H9 (cell line): Measurements from ENCODE around the gene KLHL7. TPM values are rescaled to one million over a fixed set of nuclear protein-coding genes. Genes with fewer than 3 reads are reported as not detected.

ENCODE experiments used
- DNase-seq: peaks from one replicate; pipeline ENCODE4 v3.0.0-alpha.2; 2017
- H2AFZ ChIP-seq: one replicate; pipeline ENCODE4 v1.6.1; 2013; ENCODE audit warnings: mild to moderate bottlenecking, low read length, control low read depth, moderate library complexity
- H2AK5ac ChIP-seq: 2 replicates; pipeline ENCODE4 v1.6.1; 2013; ENCODE audit warnings: low read length, control low read depth, mixed read lengths; ENCODE audit not compliant: insufficient read length
- H2BK120ac ChIP-seq: one replicate; pipeline ENCODE4 v1.6.1; 2013; ENCODE audit warnings: low read depth, mild to moderate bottlenecking, low read length, control low read depth, inconsistent platforms; ENCODE audit not compliant: poor library complexity, severe bottlenecking
- H2BK12ac ChIP-seq: 2 replicates; pipeline ENCODE4 v1.6.1; 2013; ENCODE audit warnings: low read length, control low read depth, mixed read lengths, low read depth; ENCODE audit not compliant: insufficient read length
- H2BK15ac ChIP-seq: 2 replicates; pipeline ENCODE4 v1.6.1; 2013; ENCODE audit warnings: low read depth, low read length, control low read depth
- H2BK20ac ChIP-seq: one replicate; pipeline ENCODE4 v1.6.1; 2013; ENCODE audit warnings: low read depth, mild to moderate bottlenecking, low read length, control low read depth, inconsistent platforms; ENCODE audit not compliant: poor library complexity, severe bottlenecking
- H2BK5ac ChIP-seq: 2 replicates; pipeline ENCODE4 v1.6.1; 2013; ENCODE audit warnings: low read length, control low read depth, mixed read lengths; ENCODE audit not compliant: insufficient read length
- H3K14ac ChIP-seq: 2 replicates; pipeline ENCODE4 v1.6.1; 2013; ENCODE audit warnings: low read length, control low read depth; ENCODE audit not compliant: insufficient read depth
- H3K18ac ChIP-seq: 2 replicates; pipeline ENCODE4 v1.6.1; 2013; ENCODE audit warnings: low read depth, mild to moderate bottlenecking, mixed read lengths, low read length, control low read depth; ENCODE audit not compliant: insufficient read length
- H3K23ac ChIP-seq: 2 replicates; pipeline ENCODE4 v1.6.1; 2013; ENCODE audit warnings: low read length, control low read depth, mixed read lengths, low read depth; ENCODE audit not compliant: insufficient read length
- H3K23me2 ChIP-seq: 2 replicates; pipeline ENCODE4 v1.6.1; 2013; ENCODE audit warnings: low read depth, mild to moderate bottlenecking, mixed read lengths, low read length, control low read depth; ENCODE audit not compliant: insufficient read length, poor library complexity, severe bottlenecking
- H3K27ac ChIP-seq: 2 replicates; pipeline ENCODE4 v1.5.1; 2013; ENCODE audit warnings: low read length, control low read depth, mixed read lengths, low read depth; ENCODE audit not compliant: insufficient read length
- H3K27me3 ChIP-seq: 2 replicates; pipeline ENCODE4 v1.6.1; 2013; ENCODE audit warnings: low read length, control low read depth, inconsistent platforms; ENCODE audit not compliant: insufficient read depth
- H3K4ac ChIP-seq: 2 replicates; pipeline ENCODE4 v1.6.1; 2013; ENCODE audit warnings: low read depth, mild to moderate bottlenecking, control low read depth, inconsistent platforms, low read length, moderate library complexity
- H3K4me1 ChIP-seq: 2 replicates; pipeline ENCODE4 v1.6.1; 2013; ENCODE audit warnings: low read length, control low read depth, inconsistent platforms; ENCODE audit not compliant: insufficient read depth
- H3K4me2 ChIP-seq: 2 replicates; pipeline ENCODE4 v1.6.1; 2013; ENCODE audit warnings: low read length, control low read depth, mixed read lengths; ENCODE audit not compliant: insufficient read length, insufficient read depth
- H3K56ac ChIP-seq: 2 replicates; pipeline ENCODE4 v1.6.1; 2013; ENCODE audit warnings: low read depth, mild to moderate bottlenecking, mixed read lengths, low read length, control low read depth; ENCODE audit not compliant: insufficient read length
- H3K79me1 ChIP-seq: 2 replicates; pipeline ENCODE4 v1.6.1; 2013; ENCODE audit warnings: low read depth, mild to moderate bottlenecking, moderate library complexity, low read length, control low read depth, inconsistent platforms; ENCODE audit not compliant: insufficient read depth, poor library complexity, severe bottlenecking
- H3K79me2 ChIP-seq: 2 replicates; pipeline ENCODE4 v1.6.1; 2013; ENCODE audit warnings: low read length, control low read depth, inconsistent platforms; ENCODE audit not compliant: insufficient read depth
- H3K9ac ChIP-seq: 2 replicates; pipeline ENCODE4 v1.6.1; 2013; ENCODE audit warnings: low read length, control low read depth, mixed read lengths; ENCODE audit not compliant: insufficient read length; ENCODE audit errors: extremely low read depth
- H3K9me3 ChIP-seq: one replicate; pipeline ENCODE4 v1.6.1; 2013; ENCODE audit warnings: low read depth, low read length, inconsistent platforms; ENCODE audit not compliant: control insufficient read depth
- H3T11ph ChIP-seq: one replicate; pipeline ENCODE4 v1.6.1; 2013; ENCODE audit warnings: mild to moderate bottlenecking, low read length, control low read depth, inconsistent platforms
- H4K20me1 ChIP-seq: one replicate; pipeline ENCODE4 v1.6.1; 2013; ENCODE audit not compliant: control insufficient read depth, insufficient read length, insufficient read depth
- H4K5ac ChIP-seq: 2 replicates; pipeline ENCODE4 v1.6.1; 2013; ENCODE audit warnings: low read depth, mild to moderate bottlenecking, mixed read lengths, low read length, control low read depth; ENCODE audit not compliant: insufficient read length
- H4K8ac ChIP-seq: replicated peaks from 2 replicates; pipeline ENCODE4 v1.6.1; 2013; ENCODE audit warnings: low read length, control low read depth, mixed read lengths, low read depth; ENCODE audit not compliant: insufficient read length
- H4K91ac ChIP-seq: 2 replicates; pipeline ENCODE4 v1.6.1; 2013; ENCODE audit warnings: low read depth, mild to moderate bottlenecking, moderate library complexity, mixed read lengths, low read length, control low read depth; ENCODE audit not compliant: insufficient read length
- H3K27ac Mint-ChIP-seq, 3 experiments: 2 replicates in 2 of 3; 3 replicates in 1 of 3; pipeline ENCODE4 v1.8.0; 2020 to 2021; ENCODE audit warnings: mixed read lengths in 3 of 3, mild to moderate bottlenecking in 1 of 3, moderate library complexity in 1 of 3
- H3K27me3 Mint-ChIP-seq: 2 replicates; pipeline ENCODE4 v1.8.0; 2021; ENCODE audit warnings: low read depth, mild to moderate bottlenecking, moderate library complexity, mixed read lengths
- H3K36me3 Mint-ChIP-seq, 3 experiments: 2 replicates in 2 of 3; 3 replicates in 1 of 3; pipeline ENCODE4 v1.8.0; 2020 to 2021; ENCODE audit warnings: low read depth in 3 of 3, mixed read lengths in 3 of 3; ENCODE audit not compliant: insufficient read depth in 1 of 3
- H3K4me1 Mint-ChIP-seq, 2 experiments: 2 replicates each; pipeline ENCODE4 v1.8.0; 2020; ENCODE audit warnings: mixed read lengths in 2 of 2
- H3K4me3 Mint-ChIP-seq, 2 experiments: 2 replicates in 1 of 2; 3 replicates in 1 of 2; pipeline ENCODE4 v1.8.0; 2020 to 2021; ENCODE audit warnings: mild to moderate bottlenecking in 2 of 2, mixed read lengths in 2 of 2, moderate library complexity in 1 of 2
- H3K9me3 Mint-ChIP-seq, 2 experiments: 2 replicates in 1 of 2; 3 replicates in 1 of 2; pipeline ENCODE4 v1.8.0; 2020; ENCODE audit warnings: mild to moderate bottlenecking in 2 of 2, mixed read lengths in 2 of 2, moderate library complexity in 1 of 2
- WGBS: extraction: QIAGEN DNeasy Blood & Tissue Kit; methylation state at CpG from one replicate; pipeline ENCODE4 v1.1.7; 2013; ENCODE audit warnings: missing lambda C conversion rate, low lambda C conversion rate, mixed read lengths; ENCODE audit not compliant: insufficient read length; ENCODE audit errors: extremely low coverage; 5-methylcytosine and 5-hydroxymethylcytosine counted together
- total RNA-seq: library from RNA; stranded (reverse); gene quantifications from 2 replicates; pipeline ENCODE4 v1.2.1, GENCODE V29; 2021
- TF ChIP-seq, protein P1 (sequence below): fragments of 200-600 bp; sonication (generic); conservative IDR thresholded peaks from 3 replicates; pipeline ENCODE4 v1.8.0; 2021; ENCODE audit warnings: antibody characterized with exemption, mild to moderate bottlenecking

Gene KLHL7
- total RNA-seq, 1 experiment from 2014 or later = 56.7 TPM

DNA sequence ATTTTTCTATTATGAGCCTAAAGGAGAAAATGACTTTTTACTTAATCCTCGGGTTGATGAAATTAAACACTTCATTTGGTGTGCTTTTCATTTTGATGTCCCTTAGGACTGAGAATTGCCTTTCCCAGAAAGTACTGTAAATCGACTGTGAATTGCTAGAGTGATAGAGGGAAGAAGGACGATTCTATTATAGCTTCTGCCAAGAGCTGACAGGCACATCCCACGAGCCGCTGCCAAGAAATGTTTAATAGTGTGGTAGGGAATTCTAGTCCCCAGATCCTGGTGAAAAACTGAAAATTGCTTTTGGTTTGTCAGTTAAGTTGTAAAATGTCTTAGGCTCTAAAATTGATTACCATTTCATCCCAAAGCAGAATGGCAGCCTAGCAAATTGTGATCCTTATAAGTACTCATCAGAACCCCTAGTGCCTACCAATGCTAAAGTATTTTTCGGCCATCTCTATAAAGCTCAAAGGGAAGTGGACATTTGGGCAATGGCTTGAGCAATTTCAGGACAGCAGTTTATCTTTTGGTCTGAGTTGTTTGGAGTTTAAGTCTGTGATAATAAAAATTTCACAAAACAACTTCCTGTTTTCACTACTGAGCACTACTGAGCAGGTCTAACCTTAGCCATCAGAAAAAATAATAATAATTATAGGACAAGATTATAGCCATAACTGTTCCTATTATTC lies 47.0 kb upstream of the KLHL7 start:
- H3K14ac ChIP-seq = no peak overlapping the region
- no peaks in the 10 kb centered on the region for H3K9me3 ChIP-seq
- Mint-ChIP-seq H3K4me1 (peaks cover 5 to 10% of the 10 kb centered on the region in 2 experiments; a peak in 2 of 4 replicates), H3K36me3 (no peaks in the 10 kb centered on the region), H3K27ac (no peak overlapping the region; a peak in 1 of 7 replicates), H3K27me3 (no peaks in the 10 kb centered on the region), H3K4me3 (no peak overlapping the region), H3K9me3 (no peaks in the 10 kb centered on the region)
- no peak for DNase-seq
- no peak overlapping the region for H4K5ac ChIP-seq
- H3K56ac ChIP-seq = no peak overlapping the region
- H2BK5ac ChIP-seq = no peak overlapping the region
- TF ChIP-seq, protein P1, sequence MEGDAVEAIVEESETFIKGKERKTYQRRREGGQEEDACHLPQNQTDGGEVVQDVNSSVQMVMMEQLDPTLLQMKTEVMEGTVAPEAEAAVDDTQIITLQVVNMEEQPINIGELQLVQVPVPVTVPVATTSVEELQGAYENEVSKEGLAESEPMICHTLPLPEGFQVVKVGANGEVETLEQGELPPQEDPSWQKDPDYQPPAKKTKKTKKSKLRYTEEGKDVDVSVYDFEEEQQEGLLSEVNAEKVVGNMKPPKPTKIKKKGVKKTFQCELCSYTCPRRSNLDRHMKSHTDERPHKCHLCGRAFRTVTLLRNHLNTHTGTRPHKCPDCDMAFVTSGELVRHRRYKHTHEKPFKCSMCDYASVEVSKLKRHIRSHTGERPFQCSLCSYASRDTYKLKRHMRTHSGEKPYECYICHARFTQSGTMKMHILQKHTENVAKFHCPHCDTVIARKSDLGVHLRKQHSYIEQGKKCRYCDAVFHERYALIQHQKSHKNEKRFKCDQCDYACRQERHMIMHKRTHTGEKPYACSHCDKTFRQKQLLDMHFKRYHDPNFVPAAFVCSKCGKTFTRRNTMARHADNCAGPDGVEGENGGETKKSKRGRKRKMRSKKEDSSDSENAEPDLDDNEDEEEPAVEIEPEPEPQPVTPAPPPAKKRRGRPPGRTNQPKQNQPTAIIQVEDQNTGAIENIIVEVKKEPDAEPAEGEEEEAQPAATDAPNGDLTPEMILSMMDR = no peak
- H3K4ac ChIP-seq = no peak overlapping the region
- H2AK5ac ChIP-seq = no peak overlapping the region
- no peak overlapping the region for H4K91ac ChIP-seq
- H2BK120ac ChIP-seq = no peak overlapping the region
- H3K79me1 ChIP-seq = no peaks in the 10 kb centered on the region
- no peak overlapping the region for H3K18ac ChIP-seq
- no peak overlapping the region for H2AFZ ChIP-seq
- H3K23me2 ChIP-seq = no peaks in the 10 kb centered on the region
- no peak overlapping the region for H3T11ph ChIP-seq
- H4K20me1 ChIP-seq = no peaks in the 10 kb centered on the region
- H3K79me2 ChIP-seq = no peaks in the 10 kb centered on the region
- H3K27me3 ChIP-seq = no peaks in the 10 kb centered on the region
- no peak overlapping the region for H4K8ac ChIP-seq
- no peak overlapping the region for H3K23ac ChIP-seq
- H2BK20ac ChIP-seq = no peak overlapping the region
- no peak overlapping the region for H2BK12ac ChIP-seq
- H3K27ac ChIP-seq = no peak overlapping the region
- no CpG with 5 or more reads among the region's 6 CpGs for WGBS
- no peak overlapping the region for H3K9ac ChIP-seq
- no peaks in the 10 kb centered on the region for H3K4me1 ChIP-seq
- no peak overlapping the region for H2BK15ac ChIP-seq
- no peak overlapping the region for H3K4me2 ChIP-seq
